C1 segment of cervical spinal cord (tissue), 14 donors: Measurements from ENCODE around the gene OGDH.

Source experiments
- DNase-seq, 14 donors: peaks; one replicate each; lab custom pipeline; 2025; lab: John Stamatoyannopoulos, UW

The OGDH gene

GRCh38 chr7:44735403-44736165, 129.2 kb downstream of the OGDH start:
- DNase-seq = no peak

GRCh38 chr7:44736896-44737295, 130.5 kb downstream of the OGDH start:
- no peak for DNase-seq

- DNase-seq = no peak
Observed at GRCh38 chr7:44738051-44738723, 131.8 kb downstream of the OGDH start.

- no peak for DNase-seq
Observed at GRCh38 chr7:44738876-44739665, 132.6 kb downstream of the OGDH start.

GRCh38 chr7:44740055-44740454, 133.6 kb downstream of the OGDH start:
- DNase-seq = no peak

GRCh38 chr7:44743750-44744149, 137.3 kb downstream of the OGDH start:
- DNase-seq = no peak

GRCh38 chr7:44748045-44748947, 141.9 kb downstream of the OGDH start, which contains the start of gene ZMIZ2:
Gene ZMIZ2 (plus strand): TSS chr7:44748847. CDS start chr7:44756250, 7,403 bp downstream.
- peak; percentile 45 to 96 (median 92) for DNase-seq

- DNase-seq = no peak
Observed at GRCh38 chr7:44748948-44749731, 142.7 kb downstream of the OGDH start.

- DNase-seq = no peak
Observed at GRCh38 chr7:44749992-44750391, 143.6 kb downstream of the OGDH start.

- DNase-seq = no peak
Observed at GRCh38 chr7:44750424-44750823, 144.0 kb downstream of the OGDH start.

GRCh38 chr7:44750921-44751571, 144.6 kb downstream of the OGDH start:
- DNase-seq = no peak

GRCh38 chr7:44752822-44753221, 146.4 kb downstream of the OGDH start:
- no peak for DNase-seq

- no peak for DNase-seq
Observed at GRCh38 chr7:44754802-44755697, 148.6 kb downstream of the OGDH start.

- peak in 2 of 14 donors; percentile 11 to 32 for DNase-seq
Observed at GRCh38 chr7:44755698-44756627, 149.5 kb downstream of the OGDH start.

GRCh38 chr7:44756904-44757303, 150.5 kb downstream of the OGDH start:
- DNase-seq = no peak

- DNase-seq = peak in 2 of 14 donors; percentile 18 to 43
Observed at GRCh38 chr7:44757311-44757710, 150.9 kb downstream of the OGDH start.

GRCh38 chr7:44757739-44758138, 151.3 kb downstream of the OGDH start:
- no peak for DNase-seq
